ENCODE measurements around the gene INSRR. TPM values are rescaled to one million over a fixed set of nuclear protein-coding genes. Genes with fewer than 3 reads are reported as not detected.

The INSRR gene
- total RNA-seq, 1 experiment from 2014 or later: 0.11 TPM

GRCh38 chr1:156860628-156861423, 1.9 kb upstream of the INSRR start, which contains the start of gene NTRK1 (continued):
- peak; percentile 52; the same call in 1 of the 2 replicates for TF ChIP-seq MAX (CRISPR knock-in tag; IDR thresholded peaks at IDR 0.05)
- peak; percentile 56 for TF ChIP-seq TEAD1 (CRISPR knock-in tag; IDR thresholded peaks at IDR 0.05)
- peak; percentile 94 for TF ChIP-seq FOXP4 (CRISPR knock-in tag; IDR thresholded peaks at IDR 0.05)
- 0 out of 2 replicates have a peak, but pooled peaks have one; percentile 28 for TF ChIP-seq MYBL2 (CRISPR knock-in tag; IDR thresholded peaks at IDR 0.05)

GRCh38 chr1:156860113-156860627, 1.3 kb upstream of the INSRR start:
- DNase-seq (ENCODE audit: low spot score) (peak; percentile 76), ATAC-seq (peak; percentile 63)
- Mint-ChIP-seq H3K4me1 (peaks cover 10% of the 10 kb centered on the region), H3K27ac (no peak overlapping the region), H3K36me3 (no peaks in the 10 kb centered on the region), H3K9me3 (no peaks in the 10 kb centered on the region), H3K27me3 (ENCODE audit: low read depth) (peaks cover 92% of the 10 kb centered on the region), H3K4me3 (peak overlapping the region; percentile 89)
- TF ChIP-seq PRDM15 (CRISPR knock-in tag; IDR thresholded peaks at IDR 0.05): peak; percentile 42; the same call in 1 of the 2 replicates
- peak; percentile 53 for TF ChIP-seq CTCF (IDR thresholded peaks at IDR 0.05)
- TF ChIP-seq SP1 (CRISPR knock-in tag; conservative IDR thresholded peaks at IDR 0.05): 0 out of 2 replicates have a peak, but pooled peaks have one; percentile 44
- no peak for TF ChIP-seq EMX1 (CRISPR knock-in tag; IDR thresholded peaks at IDR 0.05)
- TF ChIP-seq MAX (CRISPR knock-in tag; IDR thresholded peaks at IDR 0.05): peak; percentile 24; the same call in 1 of the 2 replicates
- TF ChIP-seq ZNF263 (CRISPR knock-in tag; IDR thresholded peaks at IDR 0.05; ENCODE audit: low read depth): 0 out of 2 replicates have a peak, but pooled peaks have one; percentile 35
- TF ChIP-seq USF1 (CRISPR knock-in tag; IDR thresholded peaks at IDR 0.05): no peak
- ChIA-PET CTCF (interaction anchor here (0.6 to 9.9 kb wide), 58 partner anchors 9 to 240 kb away, joined by 3 to 211 read pairs (median 8); partner anchors contain the start of genes CRABP2, HDGF, ISG20L2 and LRRC71), POLR2A (interaction anchor here (0.7 to 1.9 kb wide), 7 partner anchors 10 to 171 kb away, joined by 3 to 8 read pairs (median 4); partner anchors contain the start of gene PRCC)
